Mucosa of gallbladder (tissue), 1 donor: ENCODE results near the gene IFNAR1. TPM values are rescaled to one million over a fixed set of nuclear protein-coding genes. Genes with fewer than 3 reads are reported as not detected.

Experiments
- DNase-seq: peaks from one replicate; pipeline ENCODE4 v3.0.0-alpha.2; 2020; ENCODE audit warnings: low spot score
- total RNA-seq: library from RNA; stranded (reverse); gene quantifications from one replicate; pipeline ENCODE4 v1.2.1, GENCODE V29; 2021
- donor health status: DM: no; HTN: no; CAD: no.

IFNAR1 gene
- total RNA-seq, 1 donor from 2014 or later, result 59.0 TPM

- DNase-seq, result peak; percentile 54
Observed at GRCh38 chr21:33402001-33402979, 77.5 kb downstream of the IFNAR1 start.

GRCh38 chr21:33403128-33403785 is 78.5 kb downstream of the IFNAR1 start, which contains the start of gene IFNGR2:
TSS of gene IFNGR2 (plus strand) at chr21:33403413. CDS start at chr21:33403544, 131 bp downstream.
- DNase-seq, result no peak

- peak; percentile 41 for DNase-seq
Observed at GRCh38 chr21:33403786-33404585, 79.2 kb downstream of the IFNAR1 start.

- no peak for DNase-seq
Observed at GRCh38 chr21:33406493-33406892, 81.7 kb downstream of the IFNAR1 start.

Other genes with a start within 250 kb of the IFNAR1 start
- gene IFNAR2, start 95.0 kb upstream of the IFNAR1 start, total RNA-seq, result 31.5 TPM
- 31.2 TPM for gene IL10RB, start 58.6 kb upstream of the IFNAR1 start, total RNA-seq
- 61.3 TPM for gene IFNGR2, start 78.4 kb downstream of the IFNAR1 start, total RNA-seq
- gene TMEM50B, start 155.0 kb downstream of the IFNAR1 start, total RNA-seq, result 95.0 TPM
- gene DNAJC28, start 166.7 kb downstream of the IFNAR1 start, total RNA-seq, result 2.8 TPM
- gene GART, start 217.1 kb downstream of the IFNAR1 start, total RNA-seq, result 51.9 TPM
- 257 TPM for gene SON, start 218.1 kb downstream of the IFNAR1 start, total RNA-seq